Measurements from ENCODE around the gene HMCN1. TPM values are rescaled to one million over a fixed set of nuclear protein-coding genes. Genes with fewer than 3 reads are reported as not detected.

The HMCN1 gene
- polyA plus RNA-seq, 1 donor from 2014 or later = 0.66 TPM

GRCh38 chr1:185786524-185786923 lies 52.3 kb downstream of the HMCN1 start:
- Histone ChIP-seq H3K9me3 (ENCODE audit: low read length) (no peaks in the 10 kb centered on the region), H3F3A (ENCODE audit: insufficient read depth, low read length, poor library complexity, severe bottlenecking) (no peaks in the 10 kb centered on the region), H3K79me2 (replicated peaks; ENCODE audit: insufficient read depth, low read length) (no peaks in the 10 kb centered on the region), H3K27ac (ENCODE audit: low read length) (no peak overlapping the region), H3K4me3 (ENCODE audit: low read length) (no peak overlapping the region), H3K36me3 (ENCODE audit: insufficient read depth, low read length) (no peaks in the 10 kb centered on the region), H4K20me1 (ENCODE audit: insufficient read depth) (no peaks in the 10 kb centered on the region), H3K4me2 (ENCODE audit: low read length) (no peak overlapping the region), H3K9me2 (ENCODE audit: insufficient read depth, low read length) (no peaks in the 10 kb centered on the region), H3K9ac (ENCODE audit: low read length) (no peak overlapping the region), H2AFZ (ENCODE audit: low read depth, low read length) (no peak overlapping the region), H3K27me3 (ENCODE audit: insufficient read depth, low read depth, low read length) (no peaks in the 10 kb centered on the region)
- TF ChIP-seq, protein P1, sequence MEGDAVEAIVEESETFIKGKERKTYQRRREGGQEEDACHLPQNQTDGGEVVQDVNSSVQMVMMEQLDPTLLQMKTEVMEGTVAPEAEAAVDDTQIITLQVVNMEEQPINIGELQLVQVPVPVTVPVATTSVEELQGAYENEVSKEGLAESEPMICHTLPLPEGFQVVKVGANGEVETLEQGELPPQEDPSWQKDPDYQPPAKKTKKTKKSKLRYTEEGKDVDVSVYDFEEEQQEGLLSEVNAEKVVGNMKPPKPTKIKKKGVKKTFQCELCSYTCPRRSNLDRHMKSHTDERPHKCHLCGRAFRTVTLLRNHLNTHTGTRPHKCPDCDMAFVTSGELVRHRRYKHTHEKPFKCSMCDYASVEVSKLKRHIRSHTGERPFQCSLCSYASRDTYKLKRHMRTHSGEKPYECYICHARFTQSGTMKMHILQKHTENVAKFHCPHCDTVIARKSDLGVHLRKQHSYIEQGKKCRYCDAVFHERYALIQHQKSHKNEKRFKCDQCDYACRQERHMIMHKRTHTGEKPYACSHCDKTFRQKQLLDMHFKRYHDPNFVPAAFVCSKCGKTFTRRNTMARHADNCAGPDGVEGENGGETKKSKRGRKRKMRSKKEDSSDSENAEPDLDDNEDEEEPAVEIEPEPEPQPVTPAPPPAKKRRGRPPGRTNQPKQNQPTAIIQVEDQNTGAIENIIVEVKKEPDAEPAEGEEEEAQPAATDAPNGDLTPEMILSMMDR (IDR thresholded peaks at IDR 0.05; ENCODE audit: poor library complexity, severe bottlenecking) = no peak
- TF ChIP-seq TAF1 (IDR thresholded peaks at IDR 0.05; ENCODE audit: low read depth) (no peak), MXI1 (conservative IDR thresholded peaks at IDR 0.05; ENCODE audit: poor library complexity, severe bottlenecking) (no peak), SMC3 (conservative IDR thresholded peaks at IDR 0.05; ENCODE audit: poor library complexity) (no peak), EZH2 (IDR thresholded peaks at IDR 0.05; ENCODE audit: borderline replicate concordance, insufficient read depth, low read length, poor library complexity, severe bottlenecking) (no peak), EP300 (conservative IDR thresholded peaks at IDR 0.05; ENCODE audit: poor library complexity, severe bottlenecking) (no peak), POLR2AphosphoS5 (IDR thresholded peaks at IDR 0.05) (no peak), RAD21 (conservative IDR thresholded peaks at IDR 0.05) (no peak)
- TF ChIP-seq, protein P2, sequence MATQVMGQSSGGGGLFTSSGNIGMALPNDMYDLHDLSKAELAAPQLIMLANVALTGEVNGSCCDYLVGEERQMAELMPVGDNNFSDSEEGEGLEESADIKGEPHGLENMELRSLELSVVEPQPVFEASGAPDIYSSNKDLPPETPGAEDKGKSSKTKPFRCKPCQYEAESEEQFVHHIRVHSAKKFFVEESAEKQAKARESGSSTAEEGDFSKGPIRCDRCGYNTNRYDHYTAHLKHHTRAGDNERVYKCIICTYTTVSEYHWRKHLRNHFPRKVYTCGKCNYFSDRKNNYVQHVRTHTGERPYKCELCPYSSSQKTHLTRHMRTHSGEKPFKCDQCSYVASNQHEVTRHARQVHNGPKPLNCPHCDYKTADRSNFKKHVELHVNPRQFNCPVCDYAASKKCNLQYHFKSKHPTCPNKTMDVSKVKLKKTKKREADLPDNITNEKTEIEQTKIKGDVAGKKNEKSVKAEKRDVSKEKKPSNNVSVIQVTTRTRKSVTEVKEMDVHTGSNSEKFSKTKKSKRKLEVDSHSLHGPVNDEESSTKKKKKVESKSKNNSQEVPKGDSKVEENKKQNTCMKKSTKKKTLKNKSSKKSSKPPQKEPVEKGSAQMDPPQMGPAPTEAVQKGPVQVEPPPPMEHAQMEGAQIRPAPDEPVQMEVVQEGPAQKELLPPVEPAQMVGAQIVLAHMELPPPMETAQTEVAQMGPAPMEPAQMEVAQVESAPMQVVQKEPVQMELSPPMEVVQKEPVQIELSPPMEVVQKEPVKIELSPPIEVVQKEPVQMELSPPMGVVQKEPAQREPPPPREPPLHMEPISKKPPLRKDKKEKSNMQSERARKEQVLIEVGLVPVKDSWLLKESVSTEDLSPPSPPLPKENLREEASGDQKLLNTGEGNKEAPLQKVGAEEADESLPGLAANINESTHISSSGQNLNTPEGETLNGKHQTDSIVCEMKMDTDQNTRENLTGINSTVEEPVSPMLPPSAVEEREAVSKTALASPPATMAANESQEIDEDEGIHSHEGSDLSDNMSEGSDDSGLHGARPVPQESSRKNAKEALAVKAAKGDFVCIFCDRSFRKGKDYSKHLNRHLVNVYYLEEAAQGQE (IDR thresholded peaks at IDR 0.05; ENCODE audit: borderline replicate concordance) = no peak

- Histone ChIP-seq H3K36me3 (ENCODE audit: insufficient read depth, low read length) (no peaks in the 10 kb centered on the region), H3K27me3 (ENCODE audit: insufficient read depth, low read depth, low read length) (no peaks in the 10 kb centered on the region), H3K79me2 (replicated peaks; ENCODE audit: insufficient read depth, low read length) (no peaks in the 10 kb centered on the region), H4K20me1 (ENCODE audit: insufficient read depth) (no peaks in the 10 kb centered on the region), H3K27ac (ENCODE audit: low read length) (no peak overlapping the region), H3F3A (ENCODE audit: insufficient read depth, low read length, poor library complexity, severe bottlenecking) (no peaks in the 10 kb centered on the region), H3K4me3 (ENCODE audit: low read length) (no peak overlapping the region), H3K4me2 (ENCODE audit: low read length) (no peak overlapping the region), H3K9me3 (ENCODE audit: low read length) (no peaks in the 10 kb centered on the region), H3K9me2 (ENCODE audit: insufficient read depth, low read length) (no peaks in the 10 kb centered on the region), H3K9ac (ENCODE audit: low read length) (no peak overlapping the region), H2AFZ (ENCODE audit: low read depth, low read length) (no peak overlapping the region)
- TF ChIP-seq TAF1 (IDR thresholded peaks at IDR 0.05; ENCODE audit: low read depth) (no peak), RAD21 (conservative IDR thresholded peaks at IDR 0.05) (no peak), SMC3 (conservative IDR thresholded peaks at IDR 0.05; ENCODE audit: poor library complexity) (no peak), MXI1 (conservative IDR thresholded peaks at IDR 0.05; ENCODE audit: poor library complexity, severe bottlenecking) (no peak), EZH2 (IDR thresholded peaks at IDR 0.05; ENCODE audit: borderline replicate concordance, insufficient read depth, low read length, poor library complexity, severe bottlenecking) (no peak), POLR2AphosphoS5 (IDR thresholded peaks at IDR 0.05) (no peak), EP300 (conservative IDR thresholded peaks at IDR 0.05; ENCODE audit: poor library complexity, severe bottlenecking) (no peak)
- TF ChIP-seq, protein P1 (IDR thresholded peaks at IDR 0.05; ENCODE audit: poor library complexity, severe bottlenecking) = no peak
- TF ChIP-seq, protein P2 (IDR thresholded peaks at IDR 0.05; ENCODE audit: borderline replicate concordance) = no peak
Observed at GRCh38 chr1:185787238-185787637, 53.0 kb downstream of the HMCN1 start.
